OCI-LY1 (cell line): ENCODE data around the gene PNPLA6.

Source experiments
- H2AFZ ChIP-seq: fragments of 200-600 bp; sonication (generic), shearing (Covaris generic); 2 replicates; pipeline ENCODE4 v1.6.0; 2014; ENCODE audit warnings: antibody characterized with exemption, mild to moderate bottlenecking, low read length
- H3F3A ChIP-seq: fragments of 200-600 bp; sonication (generic), shearing (Covaris generic); 2 replicates; pipeline ENCODE4 v1.6.0; 2014; ENCODE audit warnings: mild to moderate bottlenecking, antibody characterized with exemption, low read length, moderate library complexity; ENCODE audit not compliant: insufficient read depth
- H3K27ac ChIP-seq: fragments of 200-600 bp; sonication (generic); 2 replicates; pipeline ENCODE4 v1.5.1; 2014; ENCODE audit warnings: low read length, mixed run types, mild to moderate bottlenecking, low read depth; ENCODE audit not compliant: poor library complexity, severe bottlenecking
- H3K27me3 ChIP-seq: fragments of 200-600 bp; sonication (generic); 2 replicates; pipeline ENCODE4 v1.6.0; 2014; ENCODE audit warnings: antibody characterized with exemption, mild to moderate bottlenecking, low read length, moderate library complexity; ENCODE audit not compliant: insufficient read depth
- H3K36me3 ChIP-seq: fragments of 200-600 bp; sonication (generic); 2 replicates; pipeline ENCODE4 v1.6.1; 2014; ENCODE audit warnings: mild to moderate bottlenecking, antibody characterized with exemption, low read length, moderate library complexity, mixed read lengths; ENCODE audit not compliant: insufficient read depth
- H3K4me1 ChIP-seq: fragments of 200-600 bp; sonication (generic); 2 replicates; pipeline ENCODE4 v1.5.1; 2014; ENCODE audit warnings: mild to moderate bottlenecking, low read length, moderate library complexity; ENCODE audit not compliant: insufficient read depth, severe bottlenecking
- H3K4me2 ChIP-seq: fragments of 200-600 bp; sonication (generic), shearing (Covaris generic); 2 replicates; pipeline ENCODE4 v1.6.1; 2014; ENCODE audit warnings: low read length
- H3K4me3 ChIP-seq: fragments of 200-600 bp; sonication (generic); 2 replicates; pipeline ENCODE4 v1.5.1; 2014; ENCODE audit warnings: low read length, low read depth, mild to moderate bottlenecking, mixed read lengths; ENCODE audit not compliant: poor library complexity, severe bottlenecking
- H3K79me2 ChIP-seq: fragments of 200-600 bp; shearing (Covaris generic); 2 replicates; pipeline ENCODE4 v1.6.1; 2016; ENCODE audit warnings: mixed run types, low read length, mixed read lengths; ENCODE audit not compliant: insufficient read depth
- H3K9ac ChIP-seq: fragments of 200-600 bp; sonication (generic), shearing (Covaris generic); 2 replicates; pipeline ENCODE4 v1.6.1; 2014; ENCODE audit warnings: mild to moderate bottlenecking, low read length, mixed read lengths
- H3K9me2 ChIP-seq: fragments of 200-600 bp; sonication (generic), shearing (Covaris generic); 2 replicates; pipeline ENCODE4 v1.6.1; 2014; ENCODE audit warnings: low read depth, mild to moderate bottlenecking, low read length, mixed read lengths
- H3K9me3 ChIP-seq: fragments of 200-600 bp; shearing (Covaris generic); 2 replicates; pipeline ENCODE4 v1.6.1; 2014; ENCODE audit warnings: low read length, mixed read lengths
- H4K20me1 ChIP-seq: fragments of 200-600 bp; sonication (generic), shearing (Covaris generic); 2 replicates; pipeline ENCODE4 v1.6.0; 2016; ENCODE audit warnings: mild to moderate bottlenecking, low read length; ENCODE audit not compliant: insufficient read depth
- EZH2 ChIP-seq: fragments of 200-600 bp; sonication (generic), shearing (Covaris generic); IDR thresholded peaks from 2 replicates; pipeline ENCODE4 v1.8.0; 2017; ENCODE audit warnings: borderline replicate concordance, mixed run types, mild to moderate bottlenecking, antibody characterized with exemption, low read length, moderate library complexity, mixed read lengths
- TF ChIP-seq, protein P1 (sequence below): fragments of 200-600 bp; sonication (generic), shearing (Covaris generic); IDR thresholded peaks from 2 replicates; pipeline ENCODE4 v1.5.1; 2017; ENCODE audit warnings: mild to moderate bottlenecking, antibody characterized with exemption, low read length, moderate library complexity, mixed read lengths

PNPLA6 gene

DNA sequence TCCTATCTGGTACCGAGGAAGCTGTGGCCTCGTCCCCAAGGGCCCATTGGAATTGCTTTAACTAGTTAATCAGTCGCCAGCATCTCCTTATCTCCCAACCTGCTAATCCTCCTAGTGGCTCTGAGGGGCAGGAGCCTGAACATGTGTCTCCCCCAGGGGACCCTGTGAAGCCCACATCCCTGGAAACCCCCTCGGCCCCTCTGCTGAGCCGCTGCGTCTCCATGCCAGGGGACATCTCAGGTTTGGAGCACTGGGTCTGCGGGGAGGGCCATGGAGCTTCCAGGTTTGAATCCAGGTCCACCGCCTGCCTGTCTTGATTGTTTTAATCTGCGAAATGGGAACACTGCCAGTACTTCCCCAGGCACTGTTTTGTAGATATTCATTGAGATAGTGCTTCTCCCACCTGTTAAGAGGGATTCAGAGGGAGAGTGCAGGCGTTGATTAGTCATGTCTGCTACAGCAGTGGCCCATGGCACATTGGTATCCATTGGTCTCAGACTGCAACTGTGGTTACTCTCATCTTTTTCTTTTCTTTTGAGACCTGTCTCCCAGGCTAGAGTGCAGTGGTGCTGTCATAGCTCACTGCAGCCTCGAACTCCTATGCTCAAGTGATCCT, 6.4 kb downstream of the PNPLA6 start:
- Histone ChIP-seq H3F3A (no peaks in the 10 kb centered on the region), H3K79me2 (no peaks in the 10 kb centered on the region), H3K27ac (no peak overlapping the region), H3K4me3 (no peak overlapping the region), H2AFZ (no peak overlapping the region), H3K4me2 (no peak overlapping the region), H4K20me1 (no peaks in the 10 kb centered on the region), H3K9me2 (no peaks in the 10 kb centered on the region), H3K36me3 (peaks cover 54% of the 10 kb centered on the region), H3K9me3 (no peaks in the 10 kb centered on the region), H3K4me1 (no peaks in the 10 kb centered on the region), H3K9ac (no peak overlapping the region), H3K27me3 (no peaks in the 10 kb centered on the region)
- TF ChIP-seq, protein P1, sequence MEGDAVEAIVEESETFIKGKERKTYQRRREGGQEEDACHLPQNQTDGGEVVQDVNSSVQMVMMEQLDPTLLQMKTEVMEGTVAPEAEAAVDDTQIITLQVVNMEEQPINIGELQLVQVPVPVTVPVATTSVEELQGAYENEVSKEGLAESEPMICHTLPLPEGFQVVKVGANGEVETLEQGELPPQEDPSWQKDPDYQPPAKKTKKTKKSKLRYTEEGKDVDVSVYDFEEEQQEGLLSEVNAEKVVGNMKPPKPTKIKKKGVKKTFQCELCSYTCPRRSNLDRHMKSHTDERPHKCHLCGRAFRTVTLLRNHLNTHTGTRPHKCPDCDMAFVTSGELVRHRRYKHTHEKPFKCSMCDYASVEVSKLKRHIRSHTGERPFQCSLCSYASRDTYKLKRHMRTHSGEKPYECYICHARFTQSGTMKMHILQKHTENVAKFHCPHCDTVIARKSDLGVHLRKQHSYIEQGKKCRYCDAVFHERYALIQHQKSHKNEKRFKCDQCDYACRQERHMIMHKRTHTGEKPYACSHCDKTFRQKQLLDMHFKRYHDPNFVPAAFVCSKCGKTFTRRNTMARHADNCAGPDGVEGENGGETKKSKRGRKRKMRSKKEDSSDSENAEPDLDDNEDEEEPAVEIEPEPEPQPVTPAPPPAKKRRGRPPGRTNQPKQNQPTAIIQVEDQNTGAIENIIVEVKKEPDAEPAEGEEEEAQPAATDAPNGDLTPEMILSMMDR: no peak
- no peak for TF ChIP-seq EZH2

DNA sequence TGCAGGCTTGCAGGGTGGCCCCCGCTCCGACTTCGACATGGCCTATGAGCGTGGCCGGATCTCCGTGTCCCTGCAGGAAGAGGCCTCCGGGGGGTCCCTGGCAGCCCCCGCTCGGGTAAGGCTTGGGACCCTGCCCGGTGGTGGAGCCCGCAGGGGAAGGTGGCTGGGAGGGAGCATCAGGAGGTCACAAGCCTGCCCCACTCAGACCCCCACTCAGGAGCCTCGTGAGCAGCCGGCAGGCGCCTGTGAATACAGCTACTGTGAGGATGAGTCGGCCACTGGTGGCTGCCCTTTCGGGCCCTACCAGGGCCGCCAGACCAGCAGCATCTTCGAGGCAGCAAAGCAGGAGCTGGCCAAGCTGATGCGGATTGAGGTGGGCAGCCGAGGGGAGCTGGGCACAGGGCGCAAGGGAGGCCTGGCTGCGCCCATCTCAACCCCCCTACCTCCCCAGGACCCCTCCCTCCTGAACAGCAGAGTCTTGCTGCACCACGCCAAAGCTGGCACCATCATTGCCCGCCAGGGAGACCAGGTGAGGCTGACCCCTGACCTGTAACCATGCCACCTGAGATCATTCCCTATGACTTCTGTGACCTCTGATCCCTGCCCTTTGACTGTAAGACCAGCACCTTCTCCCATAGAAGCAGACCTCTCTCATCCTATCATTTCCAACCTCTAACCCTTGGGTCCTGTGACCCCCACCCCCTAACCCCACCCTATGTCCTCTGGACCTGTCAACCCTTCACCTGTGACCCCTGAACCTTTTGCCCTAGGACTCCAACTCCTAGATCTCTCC, 7.2 kb downstream of the PNPLA6 start:
- no peaks in the 10 kb centered on the region for H3F3A ChIP-seq
- H4K20me1 ChIP-seq: no peaks in the 10 kb centered on the region
- H3K4me3 ChIP-seq: no peak overlapping the region
- no peak overlapping the region for H3K9ac ChIP-seq
- H3K27ac ChIP-seq: no peak overlapping the region
- H3K4me1 ChIP-seq: no peaks in the 10 kb centered on the region
- H3K36me3 ChIP-seq: peaks cover 48% of the 10 kb centered on the region
- no peak overlapping the region for H3K4me2 ChIP-seq
- H3K9me2 ChIP-seq: no peaks in the 10 kb centered on the region
- H3K79me2 ChIP-seq: no peaks in the 10 kb centered on the region
- H3K27me3 ChIP-seq: no peaks in the 10 kb centered on the region
- TF ChIP-seq, protein P1: no peak
- TF ChIP-seq EZH2: no peak
- no peak overlapping the region for H2AFZ ChIP-seq
- H3K9me3 ChIP-seq: no peaks in the 10 kb centered on the region

DNA sequence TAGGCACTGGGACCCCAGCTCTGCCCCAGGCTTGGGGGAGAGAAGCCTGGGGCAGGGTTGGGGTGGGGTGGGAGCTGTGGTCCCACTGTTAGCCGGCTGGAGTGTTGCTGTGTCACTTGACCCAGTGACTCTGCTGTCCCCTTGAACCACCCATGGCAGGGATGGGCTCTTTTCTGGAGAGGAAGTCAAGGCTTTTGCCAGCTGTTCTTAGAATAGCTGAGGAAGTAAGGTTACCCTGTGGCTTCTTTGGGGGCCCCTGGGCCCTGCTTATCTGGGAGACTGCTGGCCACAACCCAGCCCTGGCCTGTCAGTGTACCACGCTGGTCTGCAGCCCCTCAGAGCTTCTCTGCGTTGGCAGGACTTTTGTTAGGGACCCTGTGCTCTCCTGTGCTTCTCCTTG, 9.1 kb downstream of the PNPLA6 start:
- Histone ChIP-seq H3K9me3 (no peaks in the 10 kb centered on the region), H3K79me2 (no peaks in the 10 kb centered on the region), H4K20me1 (no peaks in the 10 kb centered on the region), H3K9ac (no peak overlapping the region), H3K36me3 (peaks cover 39% of the 10 kb centered on the region; the same call in 1 of the 2 replicates), H3K27me3 (no peaks in the 10 kb centered on the region), H3K27ac (no peak overlapping the region), H3F3A (no peaks in the 10 kb centered on the region), H3K9me2 (no peaks in the 10 kb centered on the region), H3K4me3 (no peak overlapping the region), H3K4me2 (no peak overlapping the region), H2AFZ (no peak overlapping the region), H3K4me1 (no peaks in the 10 kb centered on the region)
- no peak for TF ChIP-seq EZH2
- TF ChIP-seq, protein P1: no peak
